NCI-H1105 (cell line): ENCODE data around the gene ADGRA1.

Experiments
- DNase-seq: peaks from one replicate; lab custom pipeline; 2025; lab: John Stamatoyannopoulos, UW

The ADGRA1 gene

DNA sequence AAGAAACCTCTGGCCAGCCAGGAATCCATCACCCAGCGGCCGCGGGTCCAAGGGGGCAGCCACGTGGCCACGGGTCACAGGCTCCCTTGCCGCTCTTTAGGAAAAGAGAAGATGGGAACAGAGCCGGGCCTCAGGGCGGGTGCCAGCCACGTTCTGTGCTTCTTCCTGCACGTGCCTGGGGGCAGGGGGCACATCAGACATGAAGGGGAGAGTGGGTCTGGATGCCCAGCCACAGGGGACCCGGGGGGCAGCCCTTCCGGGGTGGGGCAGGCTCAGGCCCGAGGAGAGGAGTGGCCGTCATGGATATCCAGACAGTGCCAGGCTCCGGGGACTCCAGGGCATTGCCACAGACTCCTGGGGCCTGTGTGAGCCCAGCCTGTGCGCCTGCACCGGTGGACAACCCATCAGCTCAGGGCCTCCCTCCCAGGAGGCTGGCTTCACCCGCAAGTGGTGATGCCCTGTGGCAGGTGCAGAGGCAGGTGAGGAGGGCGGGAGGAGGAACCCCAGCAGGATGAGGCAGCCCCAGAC is 31.0 kb upstream of the ADGRA1 start:
- no peak for DNase-seq

- no peak for DNase-seq
Observed at GRCh38 chr10:133058331-133059092, 29.2 kb upstream of the ADGRA1 start.

DNA sequence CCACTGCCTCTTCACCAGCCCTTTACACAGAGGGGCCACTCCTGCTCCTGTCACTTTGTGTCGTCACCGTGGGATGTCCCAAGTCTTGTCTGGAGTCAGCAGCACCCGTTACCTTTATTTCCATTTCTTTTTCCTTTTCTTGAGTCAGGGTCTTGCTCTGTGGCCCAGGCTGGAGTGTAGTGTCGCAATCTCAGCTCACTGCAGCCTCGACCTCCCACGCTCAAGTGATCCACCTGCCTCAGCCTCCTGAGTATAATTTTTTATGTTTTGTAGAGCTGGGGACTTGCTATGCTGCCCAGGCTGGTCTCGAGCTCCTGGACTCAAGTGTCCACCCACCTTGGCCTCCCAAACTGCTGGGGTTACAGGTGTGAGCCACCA is 28.6 kb upstream of the ADGRA1 start:
- DNase-seq = no peak

DNA sequence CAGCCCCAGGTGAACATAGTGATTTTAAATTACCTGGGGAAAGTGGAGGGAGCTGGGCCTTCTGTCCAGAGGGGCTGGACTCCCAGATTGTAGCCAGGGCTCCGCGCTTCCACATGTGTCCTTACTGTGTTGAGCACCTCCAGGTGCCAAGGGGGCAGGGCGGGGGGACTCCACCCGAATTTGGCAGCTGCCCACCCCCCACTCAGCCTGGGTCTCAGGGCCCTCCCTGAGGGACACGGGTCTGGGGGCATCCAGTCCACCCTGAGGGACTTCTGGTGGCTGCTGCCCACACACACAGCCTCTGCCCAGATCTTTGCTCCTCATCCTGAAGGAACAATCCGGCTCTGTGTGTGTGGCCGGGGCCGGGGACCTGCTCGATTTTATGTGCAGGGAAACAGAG is 28.2 kb upstream of the ADGRA1 start:
- DNase-seq = no peak

GRCh38 chr10:133060022-133060421 is 27.7 kb upstream of the ADGRA1 start:
- no peak for DNase-seq

GRCh38 chr10:133060466-133060865 is 27.3 kb upstream of the ADGRA1 start:
- no peak for DNase-seq

- DNase-seq = no peak
Observed at GRCh38 chr10:133060881-133061280, 26.8 kb upstream of the ADGRA1 start.

GRCh38 chr10:133061296-133062038 is 26.3 kb upstream of the ADGRA1 start:
- DNase-seq = no peak

GRCh38 chr10:133062085-133062484 is 25.6 kb upstream of the ADGRA1 start:
- no peak for DNase-seq

DNA sequence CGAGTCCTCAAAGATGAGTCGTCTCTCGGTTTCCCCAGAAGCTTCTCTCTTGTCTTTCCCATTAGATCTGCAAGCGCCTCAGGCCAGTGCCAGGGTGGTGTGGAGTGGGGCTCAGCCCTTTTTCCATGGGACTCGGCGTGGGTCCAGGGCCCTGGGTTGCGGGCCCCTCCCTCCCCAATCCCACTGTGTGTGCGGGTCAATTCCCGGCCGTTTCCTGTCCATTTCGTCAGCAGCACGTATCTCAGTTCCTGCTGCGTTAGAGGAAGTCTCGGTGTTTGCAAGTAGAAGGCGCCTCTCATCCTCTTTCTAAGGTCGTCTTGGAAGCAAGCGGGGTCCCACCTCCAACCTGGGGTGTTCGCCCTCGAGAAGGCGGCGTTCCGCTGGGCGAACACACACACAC is 25.1 kb upstream of the ADGRA1 start:
- DNase-seq = no peak

DNA sequence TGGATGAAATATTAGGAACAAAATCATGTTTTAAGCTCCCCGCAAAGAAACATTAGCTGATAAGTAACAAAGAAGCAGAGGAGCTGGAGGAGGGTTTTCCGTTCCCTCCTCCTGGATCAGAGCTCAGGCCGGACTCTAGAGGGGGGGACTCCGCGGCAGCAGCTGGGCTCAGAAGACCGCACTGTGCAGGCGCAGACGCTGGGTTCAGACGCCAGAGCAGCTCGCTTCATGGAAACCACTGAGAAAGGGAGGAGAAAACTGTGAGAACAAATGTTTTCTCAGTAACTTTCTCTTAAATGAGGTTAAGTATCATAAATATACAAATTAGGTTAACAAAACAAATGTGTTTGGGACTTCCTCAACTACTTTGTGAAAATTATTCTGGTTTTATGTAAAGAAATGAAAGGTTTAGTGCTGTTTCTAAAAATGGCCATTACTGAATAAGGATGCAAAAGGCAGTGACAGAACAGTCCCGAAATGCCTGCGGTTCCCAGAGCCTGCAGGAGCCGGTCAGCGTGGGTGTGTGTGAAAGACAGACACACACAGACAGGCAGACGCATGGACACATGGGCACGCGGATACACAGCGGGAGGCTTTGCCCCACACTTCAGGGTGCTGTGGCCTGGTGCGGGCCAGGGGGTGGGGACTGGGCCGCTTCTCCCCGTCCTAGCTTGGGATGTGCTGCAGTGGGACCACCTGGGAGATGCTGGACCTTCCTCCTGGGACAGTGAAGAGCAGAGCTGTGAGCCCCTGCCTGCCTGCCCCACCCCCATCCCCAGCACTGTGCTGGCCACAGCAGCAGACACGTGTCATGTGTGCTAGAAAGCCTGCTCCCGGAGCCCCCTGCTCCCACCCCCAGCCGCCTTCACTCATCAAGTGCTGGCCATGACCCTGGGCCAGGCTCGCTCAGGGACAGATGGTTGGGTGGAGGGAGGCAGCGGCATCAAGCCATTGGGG is 20.3 kb upstream of the ADGRA1 start:
- DNase-seq = no peak

- no peak for DNase-seq
Observed at GRCh38 chr10:133068111-133069032, 19.4 kb upstream of the ADGRA1 start.

GRCh38 chr10:133069033-133069525 is 18.6 kb upstream of the ADGRA1 start:
- DNase-seq = no peak

- no peak for DNase-seq
Observed at GRCh38 chr10:133070405-133070804, 17.3 kb upstream of the ADGRA1 start.

DNA sequence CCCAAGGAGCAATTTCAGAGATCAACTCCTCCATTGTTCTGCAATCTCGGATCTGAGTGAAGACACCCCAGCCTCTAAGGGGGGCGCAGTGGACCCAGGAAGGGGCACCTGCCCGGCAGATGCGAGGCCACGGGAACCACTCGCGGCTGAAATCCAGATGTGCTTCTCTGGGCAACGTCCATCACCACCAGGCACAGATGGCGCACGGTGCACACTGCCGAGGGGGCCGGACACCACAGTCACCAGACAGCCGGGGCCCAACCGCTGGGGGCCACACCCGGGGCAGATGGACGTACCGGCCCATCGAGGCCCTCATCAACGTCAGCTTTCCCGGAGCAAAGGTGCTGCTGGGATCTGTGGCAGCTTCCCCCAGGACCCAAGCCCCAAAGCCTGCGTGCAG is 16.9 kb upstream of the ADGRA1 start:
- no peak for DNase-seq

DNA sequence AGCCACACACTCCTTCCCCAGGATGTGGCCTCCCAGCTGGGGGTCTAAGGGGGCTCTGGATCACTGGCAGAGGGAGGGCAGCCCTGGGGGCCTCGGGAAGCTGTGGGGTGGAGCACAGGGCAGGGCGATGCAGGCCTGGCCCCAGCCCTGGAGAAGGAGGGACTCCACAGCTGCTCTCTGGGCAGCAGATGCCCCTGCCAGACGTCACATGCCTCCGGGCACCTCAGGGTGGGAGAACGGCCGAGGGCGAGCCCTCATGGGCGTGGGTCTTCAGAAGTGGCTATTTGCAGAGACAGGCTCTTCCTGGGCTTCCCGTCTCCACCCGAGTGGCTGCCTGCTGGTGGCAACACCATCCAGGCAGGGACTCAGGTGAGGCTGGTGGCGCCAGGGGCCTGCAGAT is 16.0 kb upstream of the ADGRA1 start:
- no peak for DNase-seq

GRCh38 chr10:133072196-133072595 is 15.5 kb upstream of the ADGRA1 start:
- no peak for DNase-seq

DNA sequence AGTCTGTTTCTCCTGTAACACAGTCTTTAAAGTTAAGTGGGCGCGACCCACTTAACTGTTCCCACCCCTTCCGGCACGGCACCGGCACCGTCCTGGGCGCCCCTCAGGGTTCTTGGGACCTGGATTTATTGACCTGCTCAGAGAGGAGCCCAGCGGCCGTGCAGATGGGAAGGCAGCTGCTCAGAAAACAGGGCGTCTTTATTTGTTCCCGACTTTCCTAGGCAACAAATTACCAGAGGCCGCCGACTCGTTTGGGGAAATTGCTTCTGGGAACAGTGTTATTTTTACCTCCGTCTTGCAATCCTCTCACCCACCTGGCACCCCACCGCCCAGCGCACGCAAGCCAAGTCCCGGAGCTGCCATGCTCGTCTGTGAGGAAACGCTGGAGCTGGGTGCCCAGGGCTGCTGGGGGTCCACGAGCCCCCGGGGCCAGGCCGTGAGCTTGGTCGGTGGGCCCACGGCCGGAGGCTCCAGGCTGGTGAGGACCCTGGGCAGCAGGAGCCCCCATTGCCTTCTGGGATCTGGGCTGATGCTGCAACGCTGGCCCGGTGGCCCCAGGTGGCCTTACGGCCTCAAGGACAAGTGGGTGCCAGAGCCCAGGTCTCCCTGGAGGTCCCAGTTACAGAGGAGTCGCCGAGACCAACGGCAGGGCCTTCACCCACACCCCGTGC is 14.9 kb upstream of the ADGRA1 start:
- no peak for DNase-seq

DNA sequence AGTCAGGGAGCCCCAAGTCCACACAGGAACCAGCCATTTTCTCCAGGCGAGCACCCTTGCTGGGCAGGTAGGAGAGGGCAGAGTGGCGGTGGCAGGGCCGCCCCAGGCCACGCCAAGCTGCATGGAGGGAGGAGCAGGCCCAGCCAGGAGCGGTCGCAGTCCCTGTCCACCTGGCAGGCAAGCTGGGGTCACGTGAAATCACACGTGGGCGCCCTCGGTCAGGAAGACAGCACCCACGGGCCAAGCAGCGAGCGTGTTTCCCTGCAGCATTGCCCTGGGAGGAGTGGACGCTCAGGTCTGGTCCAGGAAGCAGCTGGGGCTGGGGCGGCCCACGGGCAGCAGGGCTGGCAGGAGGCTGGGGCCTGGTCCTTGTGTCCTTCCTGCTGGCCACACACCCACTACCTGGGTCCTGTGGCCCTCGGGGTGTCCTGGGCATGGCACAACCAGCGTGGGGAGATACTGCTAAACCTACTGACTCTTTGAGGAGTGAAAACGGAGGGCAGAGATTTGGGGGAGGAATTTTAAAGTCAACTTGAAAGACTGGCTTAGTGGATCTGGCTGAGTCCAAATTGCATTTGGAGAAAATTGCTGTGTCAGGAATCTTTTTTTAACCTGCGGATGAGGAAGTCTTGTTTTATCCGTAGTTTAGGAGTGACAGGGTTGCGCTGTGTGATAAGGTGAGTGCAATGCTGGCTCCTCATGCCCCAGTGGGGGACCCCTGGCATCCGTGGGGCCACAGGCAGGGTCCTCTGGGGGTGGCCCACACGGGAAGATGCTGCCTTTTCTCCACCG is 12.2 kb upstream of the ADGRA1 start:
- DNase-seq = no peak
